Measurements from ENCODE around the gene ECHS1. TPM values are rescaled to one million over a fixed set of nuclear protein-coding genes. Genes with fewer than 3 reads are reported as not detected.
A peak's percentile ranks its signal among the peaks of the same experiment; 100 is the strongest.
"Not testable (repeated sequence)": the region's sequence is repeated elsewhere in the genome, so short reads cannot be mapped to it uniquely, and the experiment has no call there.

The ECHS1 gene
- total RNA-seq, 1 donor from 2014 or later = 64.1 TPM

- no peak for ATAC-seq
- DNase-seq (ENCODE audit: low spot score) = no peak
- intact Hi-C loops (cut with DNase I) = no loop called here
Measured at GRCh38 chr10:133381036-133381435, 7.9 kb upstream of the ECHS1 start.

- DNase-seq (ENCODE audit: low spot score) (no peak), ATAC-seq (peak; percentile 18)
- intact Hi-C loops (cut with DNase I) = no loop called here
Measured at GRCh38 chr10:133379801-133380666, 6.9 kb upstream of the ECHS1 start.

GRCh38 chr10:133379152-133379800 lies 6.1 kb upstream of the ECHS1 start, which contains the start of gene PAOX:
TSS of gene PAOX (plus strand) at chr10:133379262. CDS start at chr10:133379317, 55 bp downstream.
- DNase-seq (ENCODE audit: low spot score) = peak; percentile 89

GRCh38 chr10:133378251-133379096 lies 5.3 kb upstream of the ECHS1 start:
- intact Hi-C loops (cut with DNase I) = no loop called here

More at GRCh38 chr10:133379152-133379800, 6.1 kb upstream of the ECHS1 start, which contains the start of gene PAOX:
- intact Hi-C loops (cut with DNase I) = no loop called here
- peak; percentile 66 for ATAC-seq

GRCh38 chr10:133377818-133378250 lies 4.7 kb upstream of the ECHS1 start:
- DNase-seq (ENCODE audit: low spot score) (peak; percentile 68), ATAC-seq (peak; percentile 7)
- intact Hi-C loops (cut with DNase I) = no loop called here

More at GRCh38 chr10:133378251-133379096, 5.3 kb upstream of the ECHS1 start:
- ATAC-seq = peak; percentile 72
- DNase-seq (ENCODE audit: low spot score) = peak; percentile 88

GRCh38 chr10:133377025-133377817 lies 4.1 kb upstream of the ECHS1 start:
- intact Hi-C loops (cut with DNase I) = no loop called here
- no peak for ATAC-seq
- DNase-seq (ENCODE audit: low spot score) = no peak

- DNase-seq (ENCODE audit: low spot score); ATAC-seq; intact Hi-C loops (cut with DNase I): not testable (repeated sequence)
Measured at GRCh38 chr10:133376183-133376582, 3.0 kb upstream of the ECHS1 start.

GRCh38 chr10:133375357-133376115 lies 2.4 kb upstream of the ECHS1 start:
- intact Hi-C loops (cut with DNase I) = no loop called here
- ATAC-seq (no peak), DNase-seq (ENCODE audit: low spot score) (no peak)

GRCh38 chr10:133372507-133372906 lies 647 bp downstream of the ECHS1 start:
- ATAC-seq (peak; percentile 2), DNase-seq (ENCODE audit: low spot score) (peak; percentile 68)
- intact Hi-C loops (cut with DNase I) = no loop called here

GRCh38 chr10:133370030-133370786 lies 2.9 kb downstream of the ECHS1 start:
- ATAC-seq (no peak), DNase-seq (ENCODE audit: low spot score) (no peak)
- intact Hi-C loops (cut with DNase I) = no loop called here

GRCh38 chr10:133368153-133368552 lies 5.0 kb downstream of the ECHS1 start:
- DNase-seq (ENCODE audit: low spot score) = no peak
- ATAC-seq = no peak
- intact Hi-C loops (cut with DNase I) = no loop called here

- DNase-seq (ENCODE audit: low spot score); intact Hi-C loops (cut with DNase I); ATAC-seq: not testable (repeated sequence)
Measured at GRCh38 chr10:133367461-133367860, 5.7 kb downstream of the ECHS1 start.

- ATAC-seq = no peak
- intact Hi-C loops (cut with DNase I) = no loop called here
- no peak for DNase-seq (ENCODE audit: low spot score)
Measured at GRCh38 chr10:133366751-133367150, 6.4 kb downstream of the ECHS1 start.

- ATAC-seq (no peak), DNase-seq (ENCODE audit: low spot score) (no peak)
- intact Hi-C loops (cut with DNase I) = no loop called here
Measured at GRCh38 chr10:133366130-133366478, 7.0 kb downstream of the ECHS1 start.

GRCh38 chr10:133365461-133366129 lies 7.6 kb downstream of the ECHS1 start:
- no peak for DNase-seq (ENCODE audit: low spot score)
- ATAC-seq = no peak
- intact Hi-C loops (cut with DNase I) = no loop called here

- intact Hi-C loops (cut with DNase I) = no loop called here
- no peak for DNase-seq (ENCODE audit: low spot score)
- ATAC-seq = no peak
Measured at GRCh38 chr10:133364645-133365431, 8.3 kb downstream of the ECHS1 start.
